ENCODE measurements around the gene PDGFA. TPM values are rescaled to one million over a fixed set of nuclear protein-coding genes. Genes with fewer than 3 reads are reported as not detected.

PDGFA gene
- total RNA-seq, 1 experiment from 2014 or later = 129 TPM

- Mint-ChIP-seq H3K36me3 (peaks cover 4% of the 10 kb centered on the region), H3K27me3 (ENCODE audit: low read depth) (no peaks in the 10 kb centered on the region), H3K4me1 (no peaks in the 10 kb centered on the region), H3K4me3 (no peak overlapping the region), H3K9me3 (peaks cover 9% of the 10 kb centered on the region), H3K27ac (no peak overlapping the region)
- POLR2A ChIA-PET = no interaction called here
- ATAC-seq (no peak), DNase-seq (ENCODE audit: low spot score) (no peak)
- TF ChIP-seq TCF7 (CRISPR knock-in tag; IDR thresholded peaks at IDR 0.05; ENCODE audit: low read depth) = no peak
- no peak for TF ChIP-seq TP53 (CRISPR knock-in tag; IDR thresholded peaks at IDR 0.05)
- no peak for TF ChIP-seq AR (CRISPR knock-in tag; IDR thresholded peaks at IDR 0.05)
- CTCF ChIA-PET = no interaction called here
Observed at GRCh38 chr7:549891-550625, 30.4 kb upstream of the PDGFA start.

DNA sequence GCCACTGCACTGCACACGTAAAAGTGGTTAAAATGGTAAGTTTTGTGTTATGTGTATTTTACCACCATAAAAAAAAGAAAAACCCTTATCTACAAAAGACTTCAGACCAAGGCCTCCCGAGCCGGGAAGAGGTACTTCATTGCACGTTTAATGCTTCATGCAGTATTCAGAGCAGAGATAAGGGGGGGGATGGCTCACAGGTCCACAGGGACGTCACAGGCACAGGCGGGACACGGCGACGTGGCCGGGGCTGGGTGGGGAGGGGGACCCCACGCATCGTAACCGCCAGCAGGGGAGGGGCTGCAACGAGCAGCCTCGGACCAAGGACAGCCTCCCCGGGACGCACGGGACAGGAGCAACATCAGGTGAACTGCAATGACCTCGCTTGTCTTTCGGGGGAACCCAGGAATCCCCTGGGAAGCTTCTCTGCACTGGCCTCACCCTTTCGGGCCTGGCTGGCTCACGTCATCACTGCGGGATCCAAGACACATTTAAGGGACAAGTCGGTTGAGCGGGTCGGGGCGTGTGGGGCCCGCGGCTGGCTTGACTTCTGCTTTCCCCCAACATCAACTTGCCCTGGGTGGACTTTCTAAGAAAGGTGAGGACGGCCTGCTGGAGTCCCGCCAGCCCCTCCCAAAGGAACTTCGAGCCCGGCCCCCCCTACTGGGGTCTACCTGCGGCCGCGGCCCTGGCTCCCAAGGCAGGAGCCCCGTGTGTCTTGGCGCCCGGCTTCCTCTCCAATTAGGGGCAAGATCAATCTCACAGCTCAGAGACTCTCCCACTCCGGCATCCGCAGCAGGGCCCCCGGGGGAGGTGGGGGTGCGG lies 29.6 kb upstream of the PDGFA start:
- ChIA-PET POLR2A (no interaction called here), CTCF (interaction anchor here (0.5 kb wide), 1 partner anchor 180 kb away, joined by 4 read pairs; no protein-coding TSS in a partner anchor)
- no peaks in the 10 kb centered on the region for H3K4me1 Mint-ChIP-seq
- H3K36me3 Mint-ChIP-seq = peaks cover 4% of the 10 kb centered on the region
- H3K4me3 Mint-ChIP-seq = no peak overlapping the region
- no peak for TF ChIP-seq RELA (CRISPR knock-in tag; IDR thresholded peaks at IDR 0.05; ENCODE audit: borderline replicate concordance)
- TF ChIP-seq ZNF281 (CRISPR knock-in tag; IDR thresholded peaks at IDR 0.05) = no peak
- TF ChIP-seq, protein P1, sequence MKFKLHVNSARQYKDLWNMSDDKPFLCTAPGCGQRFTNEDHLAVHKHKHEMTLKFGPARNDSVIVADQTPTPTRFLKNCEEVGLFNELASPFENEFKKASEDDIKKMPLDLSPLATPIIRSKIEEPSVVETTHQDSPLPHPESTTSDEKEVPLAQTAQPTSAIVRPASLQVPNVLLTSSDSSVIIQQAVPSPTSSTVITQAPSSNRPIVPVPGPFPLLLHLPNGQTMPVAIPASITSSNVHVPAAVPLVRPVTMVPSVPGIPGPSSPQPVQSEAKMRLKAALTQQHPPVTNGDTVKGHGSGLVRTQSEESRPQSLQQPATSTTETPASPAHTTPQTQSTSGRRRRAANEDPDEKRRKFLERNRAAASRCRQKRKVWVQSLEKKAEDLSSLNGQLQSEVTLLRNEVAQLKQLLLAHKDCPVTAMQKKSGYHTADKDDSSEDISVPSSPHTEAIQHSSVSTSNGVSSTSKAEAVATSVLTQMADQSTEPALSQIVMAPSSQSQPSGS (CRISPR knock-in tag; IDR thresholded peaks at IDR 0.05; ENCODE audit: borderline replicate concordance, low read depth) = no peak
- TF ChIP-seq ZNF423 (CRISPR knock-in tag; IDR thresholded peaks at IDR 0.05) = no peak
- no peak for TF ChIP-seq GABPB1 (CRISPR knock-in tag; IDR thresholded peaks at IDR 0.05)
- TF ChIP-seq E2F1 (CRISPR knock-in tag; IDR thresholded peaks at IDR 0.05) = no peak
- no peak for TF ChIP-seq HMGA2 (CRISPR knock-in tag; IDR thresholded peaks at IDR 0.05)
- TF ChIP-seq ZBTB21 (CRISPR knock-in tag; IDR thresholded peaks at IDR 0.05; ENCODE audit: borderline replicate concordance) = no peak
- TF ChIP-seq ETV6 (CRISPR knock-in tag; IDR thresholded peaks at IDR 0.05) = no peak
- TF ChIP-seq STAT6 (CRISPR knock-in tag; conservative IDR thresholded peaks at IDR 0.05; ENCODE audit: low read depth) = no peak
- TF ChIP-seq TEAD4 (CRISPR knock-in tag; IDR thresholded peaks at IDR 0.05) = no peak
- 0 out of 2 replicates have a peak overlapping the region, but pooled peaks have one; percentile 8 for H3K27ac Mint-ChIP-seq
- ATAC-seq = no peak
- peaks cover 9% of the 10 kb centered on the region for H3K9me3 Mint-ChIP-seq
- DNase-seq (ENCODE audit: low spot score) = no peak
- H3K27me3 Mint-ChIP-seq (ENCODE audit: low read depth) = no peaks in the 10 kb centered on the region
